ENCODE data around the gene DNAJA2. TPM values are rescaled to one million over a fixed set of nuclear protein-coding genes. Genes with fewer than 3 reads are reported as not detected.
"Not testable (repeated sequence)": the region's sequence is repeated elsewhere in the genome, so short reads cannot be mapped to it uniquely, and the experiment has no call there.

Gene DNAJA2
- polyA plus RNA-seq, 1 donor, result 45.7 TPM

GRCh38 chr16:46975908-46976470 lies 2.5 kb upstream of the DNAJA2 start:
- no peak for DNase-seq (ENCODE audit: low read depth)

GRCh38 chr16:46975165-46975564 lies 1.7 kb upstream of the DNAJA2 start:
- no peak for DNase-seq (ENCODE audit: low read depth)

- DNase-seq (ENCODE audit: low read depth), result no peak
These were observed 878 bp upstream of the DNAJA2 start for GRCh38 chr16:46974352-46974751.

GRCh38 chr16:46973996-46974324 lies 486 bp upstream of the DNAJA2 start:
- no peak for DNase-seq (ENCODE audit: low read depth)

- DNase-seq (ENCODE audit: low read depth), result no peak
These were observed 856 bp downstream of the DNAJA2 start for GRCh38 chr16:46972429-46973206.

- DNase-seq (ENCODE audit: low read depth), result no peak
These were observed 2.2 kb downstream of the DNAJA2 start for GRCh38 chr16:46971271-46971670.

GRCh38 chr16:46970089-46970488 lies 3.4 kb downstream of the DNAJA2 start:
- DNase-seq (ENCODE audit: low read depth), result no peak

GRCh38 chr16:46968063-46968435 lies 5.4 kb downstream of the DNAJA2 start:
- no peak for DNase-seq (ENCODE audit: low read depth)

GRCh38 chr16:46962629-46963028 lies 10.8 kb downstream of the DNAJA2 start:
- DNase-seq (ENCODE audit: low read depth), result no peak

- no peak for DNase-seq (ENCODE audit: low read depth)
These were observed 11.8 kb downstream of the DNAJA2 start for GRCh38 chr16:46961373-46962353.

- no peak for DNase-seq (ENCODE audit: low read depth)
These were observed 18.9 kb downstream of the DNAJA2 start for GRCh38 chr16:46954562-46954961.

GRCh38 chr16:46950009-46950408 lies 23.5 kb downstream of the DNAJA2 start:
- no peak for DNase-seq (ENCODE audit: low read depth)

GRCh38 chr16:46949241-46949892 lies 24.1 kb downstream of the DNAJA2 start:
- DNase-seq (ENCODE audit: low read depth), result no peak

- no peak for DNase-seq (ENCODE audit: low read depth)
These were observed 24.8 kb downstream of the DNAJA2 start for GRCh38 chr16:46948548-46949166.

- DNase-seq (ENCODE audit: low read depth), result no peak
These were observed 25.4 kb downstream of the DNAJA2 start for GRCh38 chr16:46947900-46948547.

- DNase-seq (ENCODE audit: low read depth), result not testable (repeated sequence)
These were observed 28.8 kb downstream of the DNAJA2 start for GRCh38 chr16:46944713-46945112.

GRCh38 chr16:46937536-46937935 lies 35.9 kb downstream of the DNAJA2 start:
- DNase-seq (ENCODE audit: low read depth), result no peak

- DNase-seq (ENCODE audit: low read depth), result no peak
These were observed 40.7 kb downstream of the DNAJA2 start for GRCh38 chr16:46932802-46933201.

GRCh38 chr16:46930861-46931260 lies 42.6 kb downstream of the DNAJA2 start:
- DNase-seq (ENCODE audit: low read depth), result no peak

- no peak for DNase-seq (ENCODE audit: low read depth)
These were observed 43.8 kb downstream of the DNAJA2 start for GRCh38 chr16:46929378-46930332.
